Trophoblast cell (in vitro differentiated cells and primary cell): ENCODE measurements around the gene SOSTDC1.

Experiments
- DNase-seq, 2 donors: peaks; one replicate each; pipeline ENCODE4 v3.0.0-alpha.2; 2016
- H2AFZ ChIP-seq: 2 replicates; pipeline ENCODE4 v1.6.1; 2013; ENCODE audit warnings: low read length, moderate library complexity, mild to moderate bottlenecking; ENCODE audit not compliant: insufficient read depth, poor library complexity
- H2AK5ac ChIP-seq: 2 replicates; pipeline ENCODE4 v1.6.1; 2013; ENCODE audit warnings: mild to moderate bottlenecking, low read length
- H2BK120ac ChIP-seq: 2 replicates; pipeline ENCODE4 v1.6.1; 2013; ENCODE audit warnings: low read length, mild to moderate bottlenecking, moderate library complexity; ENCODE audit not compliant: insufficient read depth, poor library complexity
- H2BK12ac ChIP-seq: 2 replicates; pipeline ENCODE4 v1.6.1; 2013; ENCODE audit warnings: mild to moderate bottlenecking, low read length, moderate library complexity
- H2BK5ac ChIP-seq: 2 replicates; pipeline ENCODE4 v1.6.1; 2013; ENCODE audit warnings: low read length, low read depth, moderate library complexity, mild to moderate bottlenecking; ENCODE audit not compliant: poor library complexity
- H3K14ac ChIP-seq: 2 replicates; pipeline ENCODE4 v1.6.1; 2013; ENCODE audit warnings: mild to moderate bottlenecking, low read length
- H3K18ac ChIP-seq: 2 replicates; pipeline ENCODE4 v1.6.1; 2013; ENCODE audit warnings: mild to moderate bottlenecking, low read length
- H3K23ac ChIP-seq: 2 replicates; pipeline ENCODE4 v1.6.1; 2013; ENCODE audit warnings: low read length
- H3K27ac ChIP-seq: 2 replicates; pipeline ENCODE4 v1.5.1; 2013; ENCODE audit warnings: low read depth, mild to moderate bottlenecking, inconsistent platforms, low read length, moderate library complexity
- H3K27me3 ChIP-seq: 2 replicates; pipeline ENCODE4 v1.6.1; 2013; ENCODE audit warnings: inconsistent platforms, mild to moderate bottlenecking, low read length, moderate library complexity; ENCODE audit not compliant: insufficient read depth
- H3K36me3 ChIP-seq, 2 experiments: 1 replicate in 1 of 2; 2 replicates in 1 of 2; pipeline ENCODE4 v1.6.1; 2013; ENCODE audit warnings: low read length in 2 of 2, mild to moderate bottlenecking in 2 of 2, moderate library complexity in 1 of 2; ENCODE audit not compliant: insufficient read depth in 2 of 2, control insufficient read depth in 1 of 2
- H3K4ac ChIP-seq: 2 replicates; pipeline ENCODE4 v1.6.1; 2013; ENCODE audit warnings: low read depth, mild to moderate bottlenecking, low read length, moderate library complexity
- H3K4me1 ChIP-seq, 2 experiments: 1 replicate in 1 of 2; 2 replicates in 1 of 2; pipeline ENCODE4 v1.6.1; 2013; ENCODE audit warnings: low read length in 2 of 2, mild to moderate bottlenecking in 2 of 2, moderate library complexity in 1 of 2; ENCODE audit not compliant: insufficient read depth in 2 of 2, control insufficient read depth in 1 of 2
- H3K4me2 ChIP-seq: 2 replicates; pipeline ENCODE4 v1.6.1; 2013; ENCODE audit warnings: inconsistent platforms, mild to moderate bottlenecking, low read length, moderate library complexity
- H3K4me3 ChIP-seq: 2 replicates; pipeline ENCODE4 v1.5.1; 2013; ENCODE audit warnings: mild to moderate bottlenecking, low read depth, low read length, inconsistent platforms
- H3K79me1 ChIP-seq: one replicate; pipeline ENCODE4 v1.6.1; 2013; ENCODE audit warnings: low read length
- H3K79me2 ChIP-seq: 2 replicates; pipeline ENCODE4 v1.6.1; 2013; ENCODE audit warnings: low read length, mild to moderate bottlenecking; ENCODE audit not compliant: control insufficient read depth, insufficient read depth, poor library complexity
- H3K9ac ChIP-seq: 2 replicates; pipeline ENCODE4 v1.6.1; 2013; ENCODE audit warnings: mild to moderate bottlenecking, low read length
- H3K9me3 ChIP-seq: 2 replicates; pipeline ENCODE4 v1.6.1; 2013; ENCODE audit warnings: low read depth, mild to moderate bottlenecking, control low read depth, inconsistent platforms, low read length; ENCODE audit not compliant: insufficient read depth
- H4K12ac ChIP-seq: 2 replicates; pipeline ENCODE4 v1.6.1; 2013; ENCODE audit warnings: low read depth, mild to moderate bottlenecking, low read length, moderate library complexity
- H4K8ac ChIP-seq: 2 replicates; pipeline ENCODE4 v1.6.1; 2013; ENCODE audit warnings: low read depth, mild to moderate bottlenecking, low read length, moderate library complexity
- H4K91ac ChIP-seq: one replicate; pipeline ENCODE4 v1.6.1; 2013; ENCODE audit warnings: low read depth, mild to moderate bottlenecking, low read length, moderate library complexity
- WGBS: extraction: QIAGEN DNeasy Blood & Tissue Kit; methylation state at CpG from one replicate; pipeline ENCODE4 v1.1.7; 2013; ENCODE audit warnings: missing lambda C conversion rate; ENCODE audit not compliant: insufficient read length, insufficient coverage; ENCODE audit errors: extremely low coverage; 5-methylcytosine and 5-hydroxymethylcytosine counted together

Gene SOSTDC1

GRCh38 chr7:16455591-16455990 lies 9.9 kb downstream of the SOSTDC1 start:
- H3K27ac ChIP-seq, result no peak overlapping the region
- no peaks in the 10 kb centered on the region for H3K79me1 ChIP-seq
- H3K14ac ChIP-seq, result no peak overlapping the region
- H3K27me3 ChIP-seq, result no peaks in the 10 kb centered on the region
- H3K4me3 ChIP-seq, result no peak overlapping the region
- no peak overlapping the region for H2BK120ac ChIP-seq
- no peaks in the 10 kb centered on the region for H3K9me3 ChIP-seq
- no peak overlapping the region for H3K23ac ChIP-seq
- no peak overlapping the region for H4K8ac ChIP-seq
- no peak overlapping the region for H3K9ac ChIP-seq
- WGBS, result no CpG with 5 or more reads among the region's 1 CpG
- no peaks in the 10 kb centered on the region for H3K79me2 ChIP-seq
- H3K18ac ChIP-seq, result no peak overlapping the region
- no peaks in the 10 kb centered on the region for H3K4me1 ChIP-seq
- no peak overlapping the region for H4K12ac ChIP-seq
- no peaks in the 10 kb centered on the region for H3K36me3 ChIP-seq
- H2BK5ac ChIP-seq, result no peak overlapping the region
- H2AK5ac ChIP-seq, result no peak overlapping the region
- no peak overlapping the region for H3K4me2 ChIP-seq
- no peak overlapping the region for H2BK12ac ChIP-seq
- no peak overlapping the region for H3K4ac ChIP-seq
- H2AFZ ChIP-seq, result no peak overlapping the region
- no peak overlapping the region for H4K91ac ChIP-seq
- DNase-seq, result no peak

- WGBS, result no CpG with 5 or more reads among the region's 6 CpGs
- no peak overlapping the region for H2BK120ac ChIP-seq
Measured at GRCh38 chr7:16450366-16450765, 15.2 kb downstream of the SOSTDC1 start.

GRCh38 chr7:16447876-16448275 lies 17.7 kb downstream of the SOSTDC1 start:
- Histone ChIP-seq H3K23ac (no peak overlapping the region), H3K4ac (no peak overlapping the region), H2AFZ (no peak overlapping the region), H3K27ac (no peak overlapping the region), H4K12ac (no peak overlapping the region), H3K18ac (no peak overlapping the region), H3K4me2 (no peak overlapping the region), H3K79me2 (no peaks in the 10 kb centered on the region), H3K27me3 (no peaks in the 10 kb centered on the region), H2BK5ac (no peak overlapping the region), H3K36me3 (no peaks in the 10 kb centered on the region), H3K4me1 (no peaks in the 10 kb centered on the region), H2BK12ac (no peak overlapping the region), H2BK120ac (no peak overlapping the region), H2AK5ac (no peak overlapping the region), H3K9ac (no peak overlapping the region), H4K8ac (no peak overlapping the region), H3K14ac (no peak overlapping the region), H3K79me1 (no peaks in the 10 kb centered on the region), H4K91ac (no peak overlapping the region), H3K4me3 (no peak overlapping the region), H3K9me3 (no peaks in the 10 kb centered on the region)
- WGBS, result no CpG with 5 or more reads among the region's 1 CpG
- DNase-seq, result no peak

More at GRCh38 chr7:16450366-16450765, 15.2 kb downstream of the SOSTDC1 start:
- Histone ChIP-seq H4K8ac (no peak overlapping the region), H3K23ac (no peak overlapping the region), H3K4ac (no peak overlapping the region), H2AFZ (no peak overlapping the region), H2BK5ac (no peak overlapping the region), H2AK5ac (no peak overlapping the region), H4K12ac (no peak overlapping the region), H3K79me1 (no peaks in the 10 kb centered on the region), H3K27ac (no peak overlapping the region), H2BK12ac (no peak overlapping the region), H3K4me1 (no peaks in the 10 kb centered on the region), H3K4me2 (no peak overlapping the region), H3K14ac (no peak overlapping the region), H3K27me3 (no peaks in the 10 kb centered on the region), H3K36me3 (no peaks in the 10 kb centered on the region), H3K9me3 (no peaks in the 10 kb centered on the region), H4K91ac (no peak overlapping the region), H3K79me2 (no peaks in the 10 kb centered on the region), H3K18ac (no peak overlapping the region), H3K4me3 (no peak overlapping the region), H3K9ac (no peak overlapping the region)
- no peak for DNase-seq

- Histone ChIP-seq H3K79me1 (no peaks in the 10 kb centered on the region), H2AFZ (no peak overlapping the region)
- no CpG with 5 or more reads among the region's 1 CpG for WGBS
Measured at GRCh38 chr7:16446508-16446907, 19.0 kb downstream of the SOSTDC1 start.

More at GRCh38 chr7:16446508-16446907, 19.0 kb downstream of the SOSTDC1 start:
- no peak overlapping the region for H3K23ac ChIP-seq
- no peak overlapping the region for H3K4ac ChIP-seq
- no peak overlapping the region for H4K12ac ChIP-seq
- H4K8ac ChIP-seq, result no peak overlapping the region
- H3K14ac ChIP-seq, result no peak overlapping the region
- no peaks in the 10 kb centered on the region for H3K9me3 ChIP-seq
- H3K18ac ChIP-seq, result no peak overlapping the region
- no peak overlapping the region for H3K4me3 ChIP-seq
- H3K27me3 ChIP-seq, result no peaks in the 10 kb centered on the region
- H3K4me2 ChIP-seq, result no peak overlapping the region
- H3K36me3 ChIP-seq, result no peaks in the 10 kb centered on the region
- H3K79me2 ChIP-seq, result no peaks in the 10 kb centered on the region
- no peaks in the 10 kb centered on the region for H3K4me1 ChIP-seq
- H2BK120ac ChIP-seq, result no peak overlapping the region
- H2BK5ac ChIP-seq, result no peak overlapping the region
- H3K9ac ChIP-seq, result no peak overlapping the region
- H2AK5ac ChIP-seq, result no peak overlapping the region
- DNase-seq, result no peak
- H3K27ac ChIP-seq, result no peak overlapping the region
- no peak overlapping the region for H4K91ac ChIP-seq
- no peak overlapping the region for H2BK12ac ChIP-seq
